Measurements from ENCODE around the gene COL9A3. TPM values are rescaled to one million over a fixed set of nuclear protein-coding genes. Genes with fewer than 3 reads are reported as not detected.

COL9A3 gene
- polyA plus RNA-seq, 4 donors: 3.4 to 12.7 (median 5.9) TPM

DNA sequence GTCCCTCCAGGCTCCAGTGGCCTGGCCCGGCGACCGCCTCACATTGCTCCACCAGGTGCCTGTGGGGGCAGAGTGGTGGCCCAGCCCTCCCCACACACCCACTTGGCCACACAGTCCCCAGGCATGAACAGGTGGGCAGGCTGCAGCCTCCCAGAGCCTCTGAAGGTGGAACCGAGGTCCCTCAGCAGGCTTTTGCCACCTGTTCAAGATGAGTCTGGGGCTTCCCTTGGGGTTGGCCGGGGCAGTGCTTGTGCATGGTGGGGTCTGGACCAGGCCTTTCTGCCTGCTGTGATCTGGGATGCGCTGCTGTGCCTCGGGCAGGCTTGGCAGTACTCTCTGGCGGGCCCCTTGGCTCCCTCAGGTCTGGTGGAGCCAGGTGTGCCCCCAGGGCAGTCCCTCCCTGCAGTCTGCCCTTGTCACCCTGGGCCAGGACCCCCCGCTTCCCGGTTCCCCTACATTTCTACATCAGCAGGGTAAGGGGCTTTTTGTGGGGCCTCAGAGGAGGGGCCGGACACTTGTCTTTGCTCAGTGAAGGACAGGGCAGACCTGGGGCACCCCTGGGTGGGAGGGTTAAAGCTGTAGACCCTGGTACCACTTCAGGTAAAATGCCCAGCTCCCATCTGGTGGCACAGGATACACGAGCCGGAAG, 2.7 kb upstream of the COL9A3 start:
- FAIRE-seq: no peak

DNA sequence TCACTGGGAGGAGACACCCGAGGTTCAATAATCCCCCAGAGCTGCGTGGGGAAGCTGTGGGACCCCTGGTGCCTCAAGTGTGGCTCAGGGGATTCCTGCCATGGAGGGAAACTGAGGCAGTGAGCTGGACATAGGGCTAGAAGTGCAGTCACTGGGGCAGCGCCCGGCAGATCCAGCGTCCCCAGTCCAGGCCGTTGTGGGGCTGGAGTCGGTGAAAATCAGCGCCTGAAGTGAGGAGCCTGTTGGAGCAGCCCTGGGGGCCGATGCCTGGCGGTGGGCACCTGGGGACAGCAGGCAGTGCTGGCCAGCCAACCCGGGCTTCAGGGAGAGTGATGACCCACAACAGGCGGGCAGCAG, 2.2 kb upstream of the COL9A3 start:
- FAIRE-seq (no peak), DNase-seq (no peak)
- 35 to 70% (median 54%) methylated on average over 12 of the region's 12 CpGs for WGBS, 3 donors

More for the DNA sequence above, 2.7 kb upstream of the COL9A3 start:
- peaks cover 8 to 28% (median 9%) of the 10 kb centered on the region in 3 donors for H3K27me3 ChIP-seq (ENCODE audit: control insufficient read depth in 3 of 3, insufficient read depth in 3 of 3, low read length in 3 of 3)
- H3K9me3 ChIP-seq (ENCODE audit: control insufficient read depth in 2 of 2, insufficient read depth in 1 of 2, low read depth in 1 of 2, low read length in 1 of 2): peaks cover 0 to 2% of the 10 kb centered on the region in 2 donors
- WGBS, 3 donors: 60 to 73% (median 73%) methylated on average over 13 of the region's 13 CpGs
- no peak overlapping the region for H3K4me3 ChIP-seq (ENCODE audit: low read depth in 1 of 3, low read length in 3 of 3)
- peaks cover 19 to 52% (median 22%) of the 10 kb centered on the region in 3 donors for H3K36me3 ChIP-seq (ENCODE audit: control insufficient read depth in 3 of 3, insufficient read depth in 2 of 3, low read depth in 1 of 3, low read length in 3 of 3)
- H3K27ac ChIP-seq (ENCODE audit: low read depth in 1 of 3, low read length in 2 of 3): no peak overlapping the region
- H3K4me1 ChIP-seq (ENCODE audit: control insufficient read depth in 3 of 3, insufficient read depth in 2 of 3, low read depth in 1 of 3, low read length in 2 of 3): peaks cover 0 to 38% (median 3%) of the 10 kb centered on the region in 3 donors
- no peak for DNase-seq

DNA sequence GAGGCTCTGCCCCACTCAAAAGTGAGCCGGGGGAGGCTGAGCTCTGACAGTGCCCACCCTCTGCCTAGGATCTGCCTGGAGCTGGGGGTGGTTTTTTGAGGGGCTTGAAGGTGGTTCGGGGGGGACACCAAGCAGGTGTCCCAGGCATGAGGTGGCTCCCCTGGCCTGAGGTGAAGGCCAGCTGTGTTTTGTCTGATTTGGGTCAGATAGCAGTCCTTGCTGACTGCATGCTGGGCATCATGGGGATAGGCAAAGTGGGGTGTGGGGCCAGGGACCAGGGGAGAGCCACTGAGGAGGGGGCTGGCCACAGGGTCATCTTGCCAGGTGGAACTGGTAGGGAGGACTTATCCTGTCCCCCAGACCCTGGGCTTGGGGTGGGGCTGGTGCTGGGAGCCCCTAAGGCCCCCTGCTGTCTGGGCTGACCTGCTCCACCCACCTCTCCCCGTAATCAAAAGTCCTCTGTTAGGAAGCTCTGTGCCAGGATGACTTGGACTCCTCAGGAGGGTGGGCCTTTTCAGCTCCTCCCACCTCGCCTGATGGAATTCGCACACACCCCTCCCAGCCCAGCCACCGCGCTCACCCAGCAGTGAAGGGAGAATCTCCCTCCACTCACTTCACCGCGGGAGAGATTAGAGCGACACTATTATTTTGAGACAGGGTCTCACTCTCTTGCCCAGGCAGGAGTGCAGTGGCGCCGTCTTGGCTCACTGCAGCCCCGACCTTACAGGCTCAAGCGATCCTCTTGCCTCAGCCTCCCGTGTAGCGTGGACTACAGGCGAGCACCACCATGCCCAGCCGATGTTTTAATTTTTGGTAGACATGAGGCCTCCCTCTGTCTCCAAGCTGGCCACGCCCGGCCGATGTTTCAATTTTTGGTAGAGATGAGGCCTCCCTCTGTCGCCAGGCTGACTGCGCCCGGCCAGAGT, 1.5 kb upstream of the COL9A3 start:
- no peak overlapping the region for H3K4me3 ChIP-seq (ENCODE audit: low read depth in 1 of 3, low read length in 3 of 3)
- no peak overlapping the region for H3K27ac ChIP-seq (ENCODE audit: low read depth in 1 of 3, low read length in 2 of 3)
- H3K27me3 ChIP-seq (ENCODE audit: control insufficient read depth in 3 of 3, insufficient read depth in 3 of 3, low read length in 3 of 3): peaks cover 8 to 32% (median 9%) of the 10 kb centered on the region in 3 donors
- H3K36me3 ChIP-seq (ENCODE audit: control insufficient read depth in 3 of 3, insufficient read depth in 2 of 3, low read depth in 1 of 3, low read length in 3 of 3): peaks cover 14 to 40% (median 16%) of the 10 kb centered on the region in 3 donors
- no peak for FAIRE-seq
- WGBS, 3 donors: 18 to 32% (median 20%) methylated on average over 23 to 24 of the region's 24 CpGs
- peak in 1 of 2 donors; percentile 47 for DNase-seq
- peaks cover 0 to 2% of the 10 kb centered on the region in 2 donors for H3K9me3 ChIP-seq (ENCODE audit: control insufficient read depth in 2 of 2, insufficient read depth in 1 of 2, low read depth in 1 of 2, low read length in 1 of 2)
- H3K4me1 ChIP-seq (ENCODE audit: control insufficient read depth in 3 of 3, insufficient read depth in 2 of 3, low read depth in 1 of 3, low read length in 2 of 3): peaks cover 0 to 42% (median 3%) of the 10 kb centered on the region in 3 donors

More for the DNA sequence above, 2.2 kb upstream of the COL9A3 start:
- H3K4me3 ChIP-seq (ENCODE audit: low read depth in 1 of 3, low read length in 3 of 3): no peak overlapping the region
- H3K36me3 ChIP-seq (ENCODE audit: control insufficient read depth in 3 of 3, insufficient read depth in 2 of 3, low read depth in 1 of 3, low read length in 3 of 3): peaks cover 16 to 47% (median 20%) of the 10 kb centered on the region in 3 donors
- peaks cover 8 to 32% (median 9%) of the 10 kb centered on the region in 3 donors for H3K27me3 ChIP-seq (ENCODE audit: control insufficient read depth in 3 of 3, insufficient read depth in 3 of 3, low read length in 3 of 3)
- H3K9me3 ChIP-seq (ENCODE audit: control insufficient read depth in 2 of 2, insufficient read depth in 1 of 2, low read depth in 1 of 2, low read length in 1 of 2): peaks cover 0 to 2% of the 10 kb centered on the region in 2 donors
- H3K27ac ChIP-seq (ENCODE audit: low read depth in 1 of 3, low read length in 2 of 3): no peak overlapping the region
- H3K4me1 ChIP-seq (ENCODE audit: control insufficient read depth in 3 of 3, insufficient read depth in 2 of 3, low read depth in 1 of 3, low read length in 2 of 3): peaks cover 0 to 42% (median 3%) of the 10 kb centered on the region in 3 donors

DNA sequence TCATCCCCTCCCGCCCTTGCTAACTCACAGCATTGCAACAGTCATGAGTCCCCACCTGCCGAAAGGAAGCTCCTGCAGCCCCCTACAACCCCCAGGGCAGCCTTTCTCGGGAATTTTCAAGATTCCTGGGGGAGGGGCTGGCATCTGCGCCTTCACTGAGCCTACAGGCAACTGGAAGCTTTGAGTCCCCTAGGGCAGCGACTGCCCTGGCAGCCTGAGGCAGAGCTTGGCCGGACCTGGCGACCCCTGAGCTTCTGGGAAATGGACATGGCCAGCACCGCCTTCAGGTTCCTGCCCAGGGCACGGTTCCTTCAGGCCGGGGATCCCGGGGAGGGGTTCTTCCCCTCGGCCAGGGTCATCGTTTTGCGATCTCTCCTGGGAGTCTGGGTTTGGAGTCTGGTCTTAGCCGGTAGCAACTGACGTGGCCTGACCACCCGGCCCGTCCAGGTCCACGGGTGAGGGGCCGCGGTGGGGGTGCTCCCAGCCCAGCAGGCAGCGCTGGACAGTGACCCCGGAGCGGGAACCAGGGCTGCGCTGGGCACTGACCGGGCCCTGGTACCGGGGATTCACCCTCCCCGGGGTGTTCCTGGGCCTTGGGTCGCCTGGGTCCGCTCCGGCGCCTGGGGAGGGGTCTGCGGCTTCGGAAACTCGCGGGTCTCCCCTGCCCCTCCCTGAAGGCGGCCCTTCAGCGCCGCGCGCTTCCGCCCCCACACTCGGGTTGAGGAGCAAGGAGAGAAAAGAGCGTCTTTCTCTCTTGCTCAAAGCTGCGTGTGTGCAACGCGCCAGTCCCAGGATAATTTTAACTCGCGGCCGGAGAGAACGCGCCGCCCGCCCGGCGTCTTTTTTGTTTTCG, 593 bp upstream of the COL9A3 start:
- DNase-seq (no peak), FAIRE-seq (no peak)
- WGBS, 3 donors: 2 to 3% (median 3%) methylated on average over 45 to 57 of the region's 57 CpGs
- Histone ChIP-seq H3K9me3 (ENCODE audit: control insufficient read depth in 2 of 2, insufficient read depth in 1 of 2, low read depth in 1 of 2, low read length in 1 of 2) (peaks cover 0 to 2% of the 10 kb centered on the region in 2 donors), H3K27ac (ENCODE audit: low read depth in 1 of 3, low read length in 2 of 3) (no peak overlapping the region), H3K27me3 (ENCODE audit: control insufficient read depth in 3 of 3, insufficient read depth in 3 of 3, low read length in 3 of 3) (peaks cover 8 to 32% (median 9%) of the 10 kb centered on the region in 3 donors), H3K36me3 (ENCODE audit: control insufficient read depth in 3 of 3, insufficient read depth in 2 of 3, low read depth in 1 of 3, low read length in 3 of 3) (peaks cover 7 to 31% (median 16%) of the 10 kb centered on the region in 3 donors), H3K4me3 (ENCODE audit: low read depth in 1 of 3, low read length in 3 of 3) (no peak overlapping the region), H3K4me1 (ENCODE audit: control insufficient read depth in 3 of 3, insufficient read depth in 2 of 3, low read depth in 1 of 3, low read length in 2 of 3) (peaks cover 0 to 42% (median 3%) of the 10 kb centered on the region in 3 donors)

DNA sequence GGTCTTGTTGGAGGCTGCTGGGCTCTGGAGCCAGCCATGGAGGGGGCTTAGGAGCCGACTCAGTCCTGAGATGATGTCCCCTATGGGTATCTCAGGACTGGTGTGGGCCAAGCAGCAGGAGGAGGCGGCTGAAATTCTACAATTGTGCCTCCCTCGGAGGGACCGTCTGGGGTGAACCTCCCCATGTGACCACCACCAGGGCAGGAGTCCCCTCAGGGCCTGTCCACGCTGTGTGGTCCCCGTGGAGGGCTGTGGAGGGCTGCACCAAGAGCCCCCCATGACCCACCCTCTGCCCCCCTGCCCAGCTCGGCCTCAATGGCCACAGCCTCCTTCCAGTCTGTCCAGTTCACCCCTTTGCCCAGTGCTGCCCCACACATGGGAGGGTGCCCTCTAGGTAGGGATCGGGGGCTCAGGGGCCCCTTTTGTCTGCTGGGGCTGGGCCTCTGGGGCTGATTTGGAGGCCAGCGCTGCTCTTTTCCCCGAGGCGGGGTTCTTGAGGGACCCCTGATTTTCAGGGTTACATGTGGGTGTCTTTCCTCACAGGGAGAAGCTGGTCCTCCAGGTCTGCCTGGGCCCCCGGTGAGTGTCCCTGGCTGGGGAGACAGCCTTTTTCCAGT, 1.2 kb downstream of the COL9A3 start:
- WGBS, 3 donors: 45 to 61% (median 51%) methylated on average over 12 of the region's 12 CpGs
- Histone ChIP-seq H3K36me3 (ENCODE audit: control insufficient read depth in 3 of 3, insufficient read depth in 2 of 3, low read depth in 1 of 3, low read length in 3 of 3) (peaks cover 0 to 13% (median 2%) of the 10 kb centered on the region in 3 donors), H3K4me1 (ENCODE audit: control insufficient read depth in 3 of 3, insufficient read depth in 2 of 3, low read depth in 1 of 3, low read length in 2 of 3) (peaks cover 0 to 42% (median 3%) of the 10 kb centered on the region in 3 donors), H3K27ac (ENCODE audit: low read depth in 1 of 3, low read length in 2 of 3) (peak overlapping the region in 1 of 3 donors; percentile 37), H3K4me3 (ENCODE audit: low read depth in 1 of 3, low read length in 3 of 3) (no peak overlapping the region), H3K9me3 (ENCODE audit: control insufficient read depth in 2 of 2, insufficient read depth in 1 of 2, low read depth in 1 of 2, low read length in 1 of 2) (peaks cover 0 to 2% of the 10 kb centered on the region in 2 donors), H3K27me3 (ENCODE audit: control insufficient read depth in 3 of 3, insufficient read depth in 3 of 3, low read length in 3 of 3) (peaks cover 8 to 32% (median 9%) of the 10 kb centered on the region in 3 donors)
- no peak for DNase-seq
- no peak for FAIRE-seq

DNA sequence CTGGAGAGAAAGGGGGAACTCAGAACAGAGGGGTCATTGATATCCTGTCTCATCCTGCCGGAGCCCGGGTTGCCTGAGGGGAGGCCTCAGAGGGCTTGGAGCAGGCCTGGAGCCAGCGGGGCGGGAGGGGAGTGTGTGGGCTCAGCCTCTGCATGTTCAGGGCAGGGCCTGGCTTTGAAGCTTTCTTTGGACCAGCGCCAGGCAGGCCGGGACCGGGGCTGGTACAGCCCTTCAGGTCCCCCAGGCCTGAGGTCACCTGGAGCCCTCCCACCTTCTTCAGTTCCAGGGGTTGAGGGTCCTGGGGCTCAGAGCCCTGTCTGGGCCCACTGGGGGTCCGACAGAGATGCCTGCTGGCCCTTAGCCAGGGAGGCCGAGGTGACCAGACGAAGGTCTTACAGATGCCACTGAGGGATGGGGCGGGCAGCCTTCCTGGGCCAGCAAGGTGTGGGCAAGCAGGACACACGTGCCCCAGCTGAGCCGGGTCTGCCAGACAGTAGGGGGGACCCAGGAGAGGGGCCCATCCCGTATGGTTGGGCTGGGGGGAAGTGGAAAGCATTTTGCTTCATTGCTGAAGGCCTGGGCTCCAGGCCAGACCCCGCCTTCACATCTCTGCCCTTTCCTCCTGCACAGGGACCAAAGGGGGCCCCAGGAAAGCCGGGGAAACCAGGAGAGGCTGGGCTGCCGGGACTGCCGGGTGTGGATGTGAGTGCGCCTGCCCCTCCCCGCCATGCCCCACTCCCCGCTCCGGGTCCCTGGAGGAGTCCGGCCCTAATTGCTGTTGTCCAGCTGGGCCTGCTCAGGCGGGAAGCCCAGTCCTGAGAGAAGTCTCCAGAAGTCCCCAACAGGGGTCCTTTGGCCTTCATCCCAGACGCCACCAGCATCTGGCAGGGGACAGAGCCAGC, 2.0 kb downstream of the COL9A3 start:
- Histone ChIP-seq H3K4me3 (ENCODE audit: low read depth in 1 of 3, low read length in 3 of 3) (no peak overlapping the region), H3K4me1 (ENCODE audit: control insufficient read depth in 3 of 3, insufficient read depth in 2 of 3, low read depth in 1 of 3, low read length in 2 of 3) (peaks cover 0 to 42% (median 3%) of the 10 kb centered on the region in 3 donors), H3K9me3 (ENCODE audit: control insufficient read depth in 2 of 2, insufficient read depth in 1 of 2, low read depth in 1 of 2, low read length in 1 of 2) (peaks cover 0 to 2% of the 10 kb centered on the region in 2 donors), H3K36me3 (ENCODE audit: control insufficient read depth in 3 of 3, insufficient read depth in 2 of 3, low read depth in 1 of 3, low read length in 3 of 3) (peaks cover 0 to 8% (median 0%) of the 10 kb centered on the region in 3 donors), H3K27ac (ENCODE audit: low read depth in 1 of 3, low read length in 2 of 3) (peak overlapping the region in 1 of 3 donors; percentile 37), H3K27me3 (ENCODE audit: control insufficient read depth in 3 of 3, insufficient read depth in 3 of 3, low read length in 3 of 3) (peaks cover 8 to 32% (median 9%) of the 10 kb centered on the region in 3 donors)
- no peak for FAIRE-seq
- peak in 1 of 2 donors; percentile 60 for DNase-seq
- 7 to 19% (median 14%) methylated on average over 19 to 25 of the region's 25 CpGs for WGBS, 3 donors
